Caco-2 (cell line): ENCODE data around the gene SCUBE3. TPM values are rescaled to one million over a fixed set of nuclear protein-coding genes. Genes with fewer than 3 reads are reported as not detected.

Experiments
- BruUV-seq: library from RNA; stranded (reverse); fragments of 400-500 nt; replicated peaks from 2 replicates; lab custom pipeline; 2021; lab: Mats Ljungman, UMichigan
- CTCF ChIA-PET: fragments of 300-600 bp; sonication (Branson Sonifier 250); formaldehyde crosslinking; loops from one replicate; lab custom pipeline; 2022; ENCODE audit warnings: antibody characterized with exemption; lab: Charles Lee
- POLR2A ChIA-PET: fragments of 300-600 bp; sonication (Branson Sonifier 250); formaldehyde crosslinking; loops from one replicate; lab custom pipeline; 2022; ENCODE audit warnings: antibody characterized with exemption; lab: Charles Lee
- DNase-seq, 2 experiments: peaks; one replicate each; pipeline versions ENCODE4 v3.0.0 to v3.0.0-alpha.2; 2020 to 2022
- H3K27me3 ChIP-seq: replicated peaks from 2 replicates; pipeline ENCODE4 v1.6.0; 2011; ENCODE audit warnings: low read length; ENCODE audit not compliant: control insufficient read depth, insufficient read depth
- H3K36me3 ChIP-seq: 2 replicates; pipeline ENCODE4 v1.5.1; 2011; ENCODE audit warnings: low read length; ENCODE audit not compliant: control insufficient read depth, insufficient read depth
- H3K4me1 ChIP-seq: fragments of 250-450 bp; sonication (Bioruptor Pico); 2 replicates; pipeline ENCODE4 v1.5.1; 2020; ENCODE audit warnings: mild to moderate bottlenecking
- H3K4me3 ChIP-seq: 2 replicates; pipeline ENCODE4 v1.5.1; 2011; ENCODE audit warnings: low read depth, mild to moderate bottlenecking, control low read depth, low read length
- H3K9me3 ChIP-seq: fragments of 250-450 bp; sonication (Bioruptor Pico); 2 replicates; pipeline ENCODE4 v1.5.1; 2020; ENCODE audit warnings: mild to moderate bottlenecking, moderate library complexity
- H3K27ac Mint-ChIP-seq: one replicate; pipeline ENCODE4 v1.8.0; 2022; ENCODE audit warnings: mixed read lengths; ENCODE audit not compliant: unreplicated experiment
- H3K27me3 Mint-ChIP-seq: one replicate; pipeline ENCODE4 v1.8.0; 2022; ENCODE audit warnings: mixed read lengths; ENCODE audit not compliant: insufficient read depth, unreplicated experiment
- H3K36me3 Mint-ChIP-seq: one replicate; pipeline ENCODE4 v1.8.0; 2022; ENCODE audit warnings: mild to moderate bottlenecking, mixed read lengths; ENCODE audit not compliant: insufficient read depth, unreplicated experiment
- H3K4me1 Mint-ChIP-seq: one replicate; pipeline ENCODE4 v1.8.0; 2022; ENCODE audit warnings: low read depth, mixed read lengths; ENCODE audit not compliant: unreplicated experiment
- H3K4me3 Mint-ChIP-seq: one replicate; pipeline ENCODE4 v1.8.0; 2022; ENCODE audit warnings: mild to moderate bottlenecking, moderate library complexity, mixed read lengths; ENCODE audit not compliant: unreplicated experiment
- H3K9me3 Mint-ChIP-seq: one replicate; pipeline ENCODE4 v1.8.0; 2022; ENCODE audit warnings: mixed read lengths; ENCODE audit not compliant: unreplicated experiment
- CTCF ChIP-seq, 2 experiments: fragments of 200-600 bp in 1 of 2; IDR thresholded peaks; 1 replicate in 1 of 2; 2 replicates in 1 of 2; pipeline versions ENCODE4 v1.5.1 to v1.8.0; 2011 to 2022; ENCODE audit warnings: antibody characterized with exemption in 1 of 2, control low read depth in 1 of 2, inconsistent platforms in 1 of 2, low read depth in 1 of 2, low read length in 1 of 2, mild to moderate bottlenecking in 1 of 2, moderate library complexity in 1 of 2; ENCODE audit not compliant: insufficient read depth in 1 of 2, severe bottlenecking in 1 of 2, unreplicated experiment in 1 of 2
- intact Hi-C: fragments of 100-400 bp; cut with micrococcal nuclease; formaldehyde crosslinking; loops from one replicate; pipeline ENCODE4 v1.10.0; 2022; ENCODE audit not compliant: unreplicated experiment
- total RNA-seq: library from RNA; stranded (reverse); gene quantifications from 2 replicates; pipeline ENCODE4 v1.2.3, GENCODE V29; 2022

SCUBE3 gene
- total RNA-seq, 1 experiment from 2014 or later: 1.3 TPM

- POLR2A ChIA-PET: no interaction called here
- H3K4me3 Mint-ChIP-seq: no peak overlapping the region
- TF ChIP-seq CTCF (IDR thresholded peaks at IDR 0.05; ENCODE audit: insufficient read depth in 1 of 2, low read depth in 1 of 2, low read length in 1 of 2, severe bottlenecking in 1 of 2, unreplicated experiment in 1 of 2): no peak
- H3K9me3 Mint-ChIP-seq: no peaks in the 10 kb centered on the region
- no peaks in the 10 kb centered on the region for H3K4me1 ChIP-seq
- H3K27me3 ChIP-seq: no peaks in the 10 kb centered on the region
- no peak overlapping the region for H3K4me3 ChIP-seq
- H3K4me1 Mint-ChIP-seq: no peaks in the 10 kb centered on the region
- H3K36me3 Mint-ChIP-seq: no peaks in the 10 kb centered on the region
- no peaks in the 10 kb centered on the region for H3K9me3 ChIP-seq
- intact Hi-C loops: no loop called here
- no peak for DNase-seq
- CTCF ChIA-PET: interaction anchor here (1.0 kb wide), 1 partner anchor 8 kb away, joined by 4 read pairs; the partner anchor contains the start of gene ZNF76
- no peaks in the 10 kb centered on the region for H3K36me3 ChIP-seq
- no peaks in the 10 kb centered on the region for H3K27me3 Mint-ChIP-seq
- H3K27ac Mint-ChIP-seq: no peak overlapping the region
- no TSS peak for BruUV-seq
Measured at GRCh38 chr6:35267446-35267845, 53.7 kb downstream of the SCUBE3 start.

GRCh38 chr6:35267897-35268296, 54.1 kb downstream of the SCUBE3 start:
- no peak for DNase-seq
- Histone ChIP-seq H3K9me3 (no peaks in the 10 kb centered on the region), H3K4me3 (no peak overlapping the region), H3K27me3 (no peaks in the 10 kb centered on the region), H3K4me1 (no peaks in the 10 kb centered on the region), H3K36me3 (no peaks in the 10 kb centered on the region)
- CTCF ChIA-PET: interaction anchor here (1.0 kb wide), 1 partner anchor 9 kb away, joined by 4 read pairs; the partner anchor contains the start of gene ZNF76
- intact Hi-C loops: no loop called here
- POLR2A ChIA-PET: no interaction called here
- no TSS peak for BruUV-seq
- Mint-ChIP-seq H3K4me1 (no peaks in the 10 kb centered on the region), H3K4me3 (no peak overlapping the region), H3K36me3 (no peaks in the 10 kb centered on the region), H3K9me3 (no peaks in the 10 kb centered on the region), H3K27me3 (no peaks in the 10 kb centered on the region), H3K27ac (no peak overlapping the region)
- TF ChIP-seq CTCF (IDR thresholded peaks at IDR 0.05; ENCODE audit: insufficient read depth in 1 of 2, low read depth in 1 of 2, low read length in 1 of 2, severe bottlenecking in 1 of 2, unreplicated experiment in 1 of 2): no peak

- H3K9me3 ChIP-seq: no peaks in the 10 kb centered on the region
- Mint-ChIP-seq H3K27ac (no peak overlapping the region), H3K4me3 (no peak overlapping the region), H3K27me3 (no peaks in the 10 kb centered on the region), H3K4me1 (no peaks in the 10 kb centered on the region), H3K9me3 (no peaks in the 10 kb centered on the region), H3K36me3 (no peaks in the 10 kb centered on the region)
- no peak overlapping the region for H3K4me3 ChIP-seq
- TF ChIP-seq CTCF (IDR thresholded peaks at IDR 0.05; ENCODE audit: insufficient read depth in 1 of 2, low read depth in 1 of 2, low read length in 1 of 2, severe bottlenecking in 1 of 2, unreplicated experiment in 1 of 2): no peak
- no peaks in the 10 kb centered on the region for H3K27me3 ChIP-seq
- BruUV-seq: no TSS peak
- ChIA-PET POLR2A (no interaction called here), CTCF (interaction anchor here (0.6 kb wide), 1 partner anchor 196 kb away, joined by 6 read pairs; no protein-coding TSS in a partner anchor)
- no peak for DNase-seq
- no peaks in the 10 kb centered on the region for H3K4me1 ChIP-seq
- intact Hi-C loops: no loop called here
- no peaks in the 10 kb centered on the region for H3K36me3 ChIP-seq
Measured at GRCh38 chr6:35272005-35272404, 58.2 kb downstream of the SCUBE3 start.
